Middle frontal gyrus (tissue), 1 donor: ENCODE results near the gene RTL3.
"Not testable (repeated sequence)": the region's sequence is repeated elsewhere in the genome, so short reads cannot be mapped to it uniquely, and the experiment has no call there.

Experiments
- DNase-seq: peaks from one replicate; pipeline ENCODE4 v3.0.0-alpha.2; 2015; ENCODE audit warnings: low spot score; ENCODE audit errors: extremely low spot score

The RTL3 gene, protein sequence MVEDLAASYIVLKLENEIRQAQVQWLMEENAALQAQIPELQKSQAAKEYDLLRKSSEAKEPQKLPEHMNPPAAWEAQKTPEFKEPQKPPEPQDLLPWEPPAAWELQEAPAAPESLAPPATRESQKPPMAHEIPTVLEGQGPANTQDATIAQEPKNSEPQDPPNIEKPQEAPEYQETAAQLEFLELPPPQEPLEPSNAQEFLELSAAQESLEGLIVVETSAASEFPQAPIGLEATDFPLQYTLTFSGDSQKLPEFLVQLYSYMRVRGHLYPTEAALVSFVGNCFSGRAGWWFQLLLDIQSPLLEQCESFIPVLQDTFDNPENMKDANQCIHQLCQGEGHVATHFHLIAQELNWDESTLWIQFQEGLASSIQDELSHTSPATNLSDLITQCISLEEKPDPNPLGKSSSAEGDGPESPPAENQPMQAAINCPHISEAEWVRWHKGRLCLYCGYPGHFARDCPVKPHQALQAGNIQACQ

DNA sequence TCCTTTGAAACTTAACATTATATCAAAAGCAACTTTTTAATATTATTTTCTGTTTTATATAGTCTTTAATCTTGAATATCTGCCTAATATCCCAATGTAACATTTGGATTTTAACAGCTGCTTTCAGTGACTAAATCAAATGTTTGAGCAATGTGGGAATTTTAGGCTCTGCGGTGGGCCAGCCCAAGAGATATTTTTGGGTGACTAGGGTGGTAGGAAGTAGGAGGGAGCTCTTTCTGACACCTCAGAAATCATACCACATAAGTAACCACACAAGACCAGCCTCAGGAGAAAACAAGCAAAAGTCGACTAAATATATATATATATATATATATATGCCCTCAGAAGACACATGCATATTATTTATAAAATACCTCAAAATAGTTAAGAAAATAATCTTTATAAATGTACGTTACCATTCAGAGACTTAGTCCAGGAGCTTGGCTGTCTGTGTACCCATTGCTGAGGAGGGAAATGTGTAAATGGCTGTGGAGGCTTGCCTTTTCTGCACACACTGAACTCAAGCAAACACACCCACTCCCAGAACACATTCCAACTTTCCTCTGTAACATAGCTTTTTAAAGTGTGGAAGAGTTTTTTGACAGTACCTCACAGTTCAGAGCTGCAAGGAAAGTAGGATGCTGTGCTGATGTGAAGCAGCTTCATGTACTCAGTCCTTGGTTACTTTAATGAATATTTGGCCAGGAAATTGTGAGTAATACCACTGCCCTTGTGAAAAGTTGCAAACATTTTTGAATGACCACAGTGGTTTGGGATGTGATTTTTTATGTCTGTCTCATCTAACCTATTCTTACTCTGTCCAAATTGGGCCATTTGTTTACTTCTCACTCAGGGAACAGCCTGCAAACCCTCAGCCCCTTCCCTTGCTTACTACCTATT, at the start of gene RTL3:
TSS of gene RTL3 (minus strand) at position 484 of the 900 bp plus-strand sequence. CDS start 908 bp downstream, outside the sequence.
- DNase-seq: no peak

DNA sequence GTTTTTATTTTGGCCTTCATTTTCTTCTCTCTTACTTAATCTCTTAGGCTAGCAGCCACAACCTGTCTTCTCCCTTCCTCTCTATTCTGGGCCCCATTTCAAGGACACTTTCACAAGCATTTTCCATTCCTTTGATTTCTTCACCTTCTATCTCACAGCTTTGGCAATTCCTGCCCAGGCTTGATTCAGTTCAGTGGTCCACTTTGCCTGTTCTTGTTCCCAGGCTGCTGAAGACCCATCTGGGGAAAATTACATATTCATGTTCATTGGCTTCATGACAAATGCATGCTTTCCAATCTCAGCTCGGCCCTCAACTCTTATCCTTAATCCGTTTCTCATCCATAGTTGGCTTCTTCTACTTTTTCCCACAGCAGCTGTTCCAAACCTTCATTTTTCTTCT, 49.7 kb upstream of the RTL3 start:
- no peak for DNase-seq

DNA sequence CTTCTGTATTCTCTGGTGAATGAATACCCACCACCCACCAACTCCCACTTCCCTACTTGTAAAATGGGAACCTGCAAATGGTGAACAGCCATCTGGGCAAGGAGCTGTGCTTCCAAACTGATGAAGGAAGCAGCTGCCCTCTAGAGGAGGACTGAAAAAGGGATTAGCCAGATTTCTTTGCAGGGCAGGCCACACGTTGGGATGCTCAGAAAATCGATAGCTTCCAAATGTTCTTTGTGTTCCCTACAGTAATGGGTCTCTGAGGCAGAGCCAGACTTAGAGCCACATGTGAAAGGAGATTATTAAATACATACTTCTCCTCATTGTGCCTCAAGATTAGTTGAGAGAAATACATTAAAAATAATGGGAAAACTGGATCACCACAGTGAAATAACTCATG, 49.1 kb upstream of the RTL3 start:
- no peak for DNase-seq

DNA sequence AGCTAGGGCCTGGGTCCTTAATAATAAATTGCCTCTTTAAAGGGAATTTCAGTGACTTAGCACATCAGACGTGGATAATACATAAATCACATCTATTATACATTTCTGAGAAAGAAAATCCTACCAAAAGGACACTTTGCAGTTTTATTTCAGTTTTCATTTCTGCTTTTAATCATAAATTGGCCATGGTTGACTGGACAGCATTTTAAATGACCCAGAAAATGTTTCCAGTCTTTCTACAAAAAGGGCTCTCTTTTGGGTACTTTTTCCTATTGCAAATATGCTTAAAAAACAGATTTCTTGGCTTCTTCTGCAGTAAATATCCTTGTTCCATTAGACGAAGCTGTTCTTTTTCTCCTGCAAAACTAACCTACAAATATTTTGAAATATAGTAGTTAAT, 46.9 kb upstream of the RTL3 start:
- no peak for DNase-seq

DNA sequence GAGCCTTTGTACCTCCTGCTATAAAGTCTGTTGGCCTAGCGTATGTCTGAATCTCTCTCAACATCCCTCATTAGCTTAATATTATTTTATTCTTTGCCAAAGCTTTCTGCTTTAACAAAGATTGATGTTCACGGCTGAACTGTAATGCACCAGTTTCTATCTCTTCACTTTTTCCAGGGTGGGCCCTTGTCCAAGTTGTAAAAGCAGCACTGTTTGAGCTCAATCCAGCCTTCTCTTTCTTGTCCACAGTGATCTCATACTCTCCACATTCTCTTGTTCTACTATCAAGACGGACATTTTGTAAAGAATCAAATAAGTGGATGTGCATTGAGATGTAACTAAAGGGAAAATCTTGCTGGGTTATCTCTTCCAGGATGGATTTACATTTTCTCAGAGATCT, 34.4 kb upstream of the RTL3 start:
- DNase-seq: no peak

DNA sequence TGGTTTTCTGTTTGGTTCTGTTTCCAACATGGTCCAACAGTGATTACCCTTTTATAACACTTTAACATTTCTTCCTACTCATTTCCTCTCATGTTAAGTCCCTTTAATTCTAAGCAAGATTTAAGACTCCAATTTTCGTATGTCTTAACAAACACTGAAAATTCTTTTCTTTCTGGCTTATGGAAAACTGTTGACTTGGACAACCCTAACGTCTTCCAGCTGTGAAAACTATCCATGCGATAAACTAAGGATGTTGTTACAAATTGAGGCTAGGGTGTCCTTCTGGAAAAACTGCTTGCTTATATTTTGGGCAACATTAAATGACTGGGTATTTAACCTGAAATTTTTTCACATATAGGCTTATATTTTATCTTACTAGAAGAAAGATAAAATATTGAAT, 33.9 kb upstream of the RTL3 start:
- DNase-seq: no peak

DNA sequence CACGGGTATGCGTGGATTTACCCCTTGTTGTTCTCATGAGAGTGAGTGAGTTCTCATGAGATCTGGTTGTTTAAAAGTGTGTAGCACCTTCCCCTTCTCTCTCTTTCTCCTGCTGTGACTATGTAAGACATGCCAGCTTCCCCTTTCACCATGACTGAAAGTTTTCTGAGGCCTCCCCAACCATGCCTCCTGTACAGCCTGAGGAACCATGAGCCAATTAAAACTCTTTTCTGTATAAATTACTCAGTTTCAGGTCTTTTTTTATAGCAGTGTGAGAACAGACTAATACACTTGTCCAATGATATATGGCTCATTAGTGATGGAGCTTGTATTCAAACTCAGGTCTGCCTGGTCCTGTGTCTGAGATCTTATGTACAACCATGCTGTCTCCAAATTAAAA, 28.5 kb upstream of the RTL3 start:
- no peak for DNase-seq

DNA sequence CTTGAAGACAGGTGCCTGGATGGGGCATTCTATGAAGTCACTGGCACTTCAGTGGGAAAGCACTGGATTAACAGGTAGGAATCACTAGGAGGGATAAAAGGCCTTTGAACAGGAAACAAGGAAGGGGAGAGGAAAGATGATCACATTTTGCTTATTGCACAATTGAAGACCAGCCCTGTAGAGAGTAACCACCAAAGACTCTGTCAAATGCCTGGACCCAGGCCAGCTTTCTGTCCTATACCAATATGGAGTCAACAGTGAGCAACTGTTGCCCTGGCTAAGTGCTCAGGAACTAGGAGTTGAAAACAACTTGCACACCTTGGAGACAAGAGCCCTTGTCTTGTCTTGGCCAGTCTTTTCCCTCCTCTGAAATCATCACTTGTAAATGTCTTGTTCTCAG, 14.1 kb upstream of the RTL3 start:
- DNase-seq: no peak

DNA sequence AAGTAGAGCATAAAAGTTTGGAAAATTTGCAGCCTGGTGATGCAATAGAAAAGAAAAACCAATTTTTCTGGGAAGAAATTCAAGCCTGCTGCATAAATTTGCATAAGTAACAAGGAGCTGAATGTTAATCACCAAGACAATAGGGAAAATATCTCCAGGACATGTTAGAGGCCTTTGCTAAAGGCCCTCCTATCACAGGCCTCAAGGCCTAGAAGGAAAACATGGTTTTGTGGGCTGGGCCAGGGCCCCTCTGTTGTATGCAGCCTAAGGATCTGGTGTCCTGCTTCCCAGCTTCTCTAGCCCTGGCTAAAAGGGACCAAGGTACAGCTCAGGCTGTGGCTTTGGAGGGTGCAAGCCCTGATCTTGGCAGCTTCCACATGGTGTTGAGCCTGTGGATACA, 6.2 kb upstream of the RTL3 start:
- DNase-seq: no peak

DNA sequence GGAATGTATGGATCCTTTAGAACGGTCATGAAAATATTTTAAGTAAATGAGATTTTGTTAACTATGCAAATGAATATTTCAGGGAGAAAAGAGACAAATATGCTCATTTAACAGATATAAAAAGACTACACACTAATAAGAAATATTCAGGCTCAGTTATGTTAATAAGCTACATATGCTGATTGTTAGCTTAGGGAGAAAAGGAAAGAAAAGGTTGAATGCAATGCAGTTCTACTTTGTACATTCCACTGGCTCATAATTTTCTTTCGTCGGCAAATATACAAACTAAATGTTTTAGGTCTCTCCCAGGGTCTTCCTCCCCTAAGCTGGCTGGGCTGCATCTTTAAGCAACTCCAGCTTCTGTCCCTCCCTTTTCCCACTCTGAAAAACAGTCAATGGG, 2.7 kb upstream of the RTL3 start:
- no peak for DNase-seq

DNA sequence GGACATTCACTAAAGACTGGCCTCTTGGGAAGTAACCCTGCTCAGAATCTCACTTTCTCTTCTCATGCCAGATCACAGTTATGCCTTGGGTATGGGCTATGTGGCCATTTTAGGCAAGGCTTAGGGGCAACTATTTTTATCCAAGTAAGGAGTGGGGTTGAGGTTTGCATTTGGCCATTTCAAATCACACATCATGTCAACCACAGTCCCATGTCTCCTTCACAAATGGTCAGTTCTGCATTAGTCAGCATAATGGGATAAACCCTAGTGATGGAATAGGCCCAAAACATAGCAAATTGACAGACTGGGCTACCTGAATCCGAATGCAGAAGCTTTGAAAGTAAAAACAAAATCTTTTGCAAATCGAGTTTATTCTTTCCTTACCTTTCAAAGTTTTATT, 827 bp upstream of the RTL3 start:
- DNase-seq: no peak

DNA sequence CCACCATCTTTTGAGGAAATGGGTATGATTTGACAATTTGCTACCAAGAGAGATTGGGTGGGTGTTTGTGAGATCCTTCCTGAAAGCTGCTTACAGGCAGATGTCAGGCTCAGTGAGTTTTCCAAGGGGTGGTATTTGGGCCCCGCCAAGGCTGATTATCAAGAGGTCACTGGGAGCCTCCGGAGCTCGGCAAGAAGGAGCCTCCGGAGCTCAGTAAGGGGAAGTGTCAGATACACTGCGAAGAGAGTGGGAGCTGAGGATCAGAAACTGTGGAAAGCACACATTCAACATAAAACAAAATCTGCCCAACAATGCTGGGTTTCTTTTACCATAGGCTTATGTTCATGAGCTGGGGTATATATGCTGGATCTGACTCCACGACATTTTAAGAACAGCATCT, 714 bp downstream of the RTL3 start:
- no peak for DNase-seq

DNA sequence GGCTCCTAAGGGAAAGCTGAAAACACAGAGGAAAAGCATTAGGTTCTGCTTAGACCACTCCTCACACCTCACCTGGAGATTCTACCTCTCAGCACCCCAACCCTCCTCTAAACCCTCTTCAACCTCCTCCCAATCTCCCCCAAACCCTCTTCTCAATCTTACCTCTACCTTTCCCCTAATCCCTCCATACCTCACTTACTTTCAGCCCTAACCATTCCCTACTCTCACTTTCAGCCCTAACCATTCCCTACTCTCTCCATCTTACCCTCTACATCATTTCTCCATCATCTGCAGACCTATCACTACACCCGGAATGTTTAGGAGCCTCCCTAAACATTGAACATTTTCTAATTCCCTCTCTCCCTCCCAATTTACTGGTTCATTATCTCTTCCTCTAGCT, 3.5 kb downstream of the RTL3 start:
- DNase-seq: no peak

DNA sequence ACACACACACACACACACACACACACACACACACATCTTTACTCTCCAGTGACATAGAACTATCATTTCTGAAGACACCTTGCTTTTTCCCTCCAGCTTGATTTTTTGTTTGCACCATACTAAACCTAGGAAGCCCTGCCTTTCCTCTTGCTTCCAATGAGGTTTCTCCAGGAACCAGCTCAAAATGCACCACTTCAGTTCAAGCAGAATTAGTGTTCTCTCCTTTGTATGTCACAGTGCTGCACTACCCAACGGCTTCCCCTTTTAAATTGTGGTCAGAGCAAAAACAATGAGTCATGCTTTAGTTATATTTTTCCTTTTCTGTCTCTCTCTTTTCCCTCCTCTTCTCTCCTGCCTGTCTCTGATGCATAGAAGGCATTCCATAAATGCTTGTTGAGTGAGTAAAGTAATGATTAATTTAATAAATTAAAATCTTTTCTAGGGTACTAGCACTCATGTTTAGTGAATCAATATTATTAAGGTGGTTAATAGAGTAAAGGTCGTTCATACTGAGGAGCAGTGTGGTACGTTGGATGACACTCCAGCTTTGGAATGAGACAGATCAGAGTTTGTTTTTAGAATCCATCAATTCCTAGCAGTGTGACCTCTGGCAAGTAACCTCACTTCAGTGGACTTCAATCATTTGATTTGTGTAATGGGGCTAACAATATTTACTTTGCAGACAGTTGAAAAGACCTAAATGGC, 5.9 kb downstream of the RTL3 start:
- no peak for DNase-seq

DNA sequence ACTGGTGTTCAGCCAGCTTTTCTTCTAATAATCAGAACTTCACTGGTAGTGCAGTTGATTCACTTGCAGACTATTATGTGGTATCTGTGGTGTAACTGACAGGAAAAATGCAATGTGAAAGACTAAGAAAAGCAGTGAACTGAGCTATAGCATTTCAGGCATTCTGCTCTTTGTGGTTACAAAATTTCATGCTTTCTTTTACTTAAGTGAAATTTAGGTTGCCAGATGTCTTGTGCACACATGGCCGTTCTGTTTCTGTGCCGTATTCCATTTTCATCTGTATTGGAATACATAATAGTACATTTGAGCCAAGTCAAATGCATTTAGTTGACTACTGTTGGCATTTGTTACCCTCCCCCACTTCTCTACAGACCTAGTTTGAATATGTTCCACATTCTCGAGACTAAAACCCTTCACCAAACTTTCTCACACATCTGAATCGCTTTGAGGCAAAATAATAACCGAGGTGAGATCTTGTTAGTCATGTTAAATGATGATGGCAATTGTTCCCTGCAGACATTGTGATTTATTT, 8.2 kb downstream of the RTL3 start:
- DNase-seq: no peak

DNA sequence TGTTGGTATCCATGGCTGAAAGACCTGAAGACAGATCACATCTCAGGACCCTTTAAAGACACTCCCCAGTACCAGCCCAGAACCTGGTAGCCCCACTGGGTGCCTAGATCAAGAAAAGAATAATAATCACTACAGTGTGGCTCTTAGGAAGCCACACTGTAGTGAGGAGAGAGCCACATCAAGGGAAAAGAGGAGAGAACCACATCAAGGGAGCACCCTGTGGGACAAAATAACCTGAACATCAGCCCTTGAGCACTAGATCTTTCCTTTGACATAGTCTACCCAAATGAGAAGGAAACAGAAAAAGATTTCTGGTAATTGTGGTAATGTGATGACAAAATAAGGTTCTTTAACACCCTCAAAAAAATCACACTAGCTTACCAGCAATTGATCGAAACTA, 15.3 kb downstream of the RTL3 start:
- no peak for DNase-seq

DNA sequence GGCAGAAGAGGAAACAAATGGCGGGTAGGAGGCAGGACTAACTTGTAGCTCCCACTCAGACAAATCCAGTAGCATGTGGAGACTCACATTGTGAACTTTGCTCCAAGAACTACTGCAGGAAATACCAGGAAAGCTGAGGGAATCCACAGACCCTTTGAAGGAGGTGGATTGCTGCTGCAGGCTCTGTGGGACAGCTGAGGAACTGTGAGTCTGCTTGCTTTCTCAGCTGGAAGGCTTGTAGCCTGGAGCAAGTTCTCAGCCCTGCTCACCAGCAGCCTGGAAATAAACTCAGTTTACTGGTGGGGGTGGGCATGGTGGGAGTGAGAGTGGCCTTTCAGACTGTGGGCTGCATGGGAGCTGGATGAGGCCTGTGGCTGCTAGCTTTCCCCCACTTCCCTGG, 16.0 kb downstream of the RTL3 start:
- DNase-seq: no peak

DNA sequence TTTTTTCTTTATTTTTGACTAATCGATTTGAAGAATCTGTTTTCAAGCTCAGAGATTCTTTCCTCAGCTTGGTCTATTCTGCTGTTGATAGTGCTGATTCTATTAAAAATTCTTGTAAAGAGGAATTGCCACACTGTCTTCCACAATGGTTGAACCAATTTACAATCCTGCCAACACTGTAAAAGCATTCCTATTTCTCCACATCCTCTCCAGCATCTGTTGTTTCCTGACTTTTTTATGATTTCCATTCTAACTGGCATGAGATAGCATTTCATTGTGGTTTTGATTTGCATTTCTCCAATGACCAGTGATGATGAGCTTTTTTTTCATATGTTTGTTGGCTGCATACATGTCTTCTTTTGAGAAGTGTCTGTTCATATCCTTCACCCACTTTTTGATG, 23.0 kb downstream of the RTL3 start:
- DNase-seq: not testable (repeated sequence)

DNA sequence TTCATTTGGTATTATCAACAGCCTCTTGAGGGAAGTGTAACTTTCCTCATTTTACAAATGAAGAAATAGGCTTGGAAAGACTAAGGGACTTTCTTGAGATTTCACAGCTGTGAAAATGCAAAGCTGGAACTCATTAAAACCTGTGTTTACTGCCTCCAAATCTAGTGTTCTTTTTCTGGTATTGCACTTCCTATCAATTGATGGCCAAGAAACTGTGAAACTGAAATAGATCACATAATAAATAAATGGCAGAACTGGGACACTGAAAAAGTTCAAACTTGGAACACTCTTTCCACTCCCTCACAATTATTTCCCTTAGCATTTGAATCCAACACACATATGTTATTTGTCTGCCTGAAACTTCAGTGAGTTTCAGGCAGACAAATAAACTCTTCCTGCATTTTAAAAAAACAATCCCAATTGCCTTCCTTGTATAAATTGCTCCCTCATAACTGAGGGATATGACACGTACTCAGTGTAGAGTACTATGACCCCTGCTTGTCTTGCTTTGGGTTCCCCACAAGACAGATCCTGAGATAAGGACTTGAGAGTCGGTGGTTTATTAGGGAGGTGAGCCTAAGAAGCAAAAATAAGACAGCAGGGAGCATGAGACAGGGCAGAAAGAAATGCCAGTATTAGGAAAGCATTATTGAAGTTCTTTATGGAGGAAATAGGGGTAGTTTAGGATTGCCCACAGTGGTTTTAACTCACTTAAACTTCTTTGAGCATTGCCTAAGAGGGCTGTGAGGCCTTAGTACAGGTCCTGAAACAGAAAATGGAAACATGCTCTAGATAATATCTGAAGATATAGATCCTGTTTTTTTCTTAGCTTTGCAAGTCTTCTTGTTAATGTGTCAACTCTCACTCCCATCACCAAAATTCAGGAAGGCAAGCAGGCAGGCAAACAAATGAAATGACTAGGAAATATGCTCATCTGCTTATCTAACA, 33.9 kb downstream of the RTL3 start:
- DNase-seq: no peak

DNA sequence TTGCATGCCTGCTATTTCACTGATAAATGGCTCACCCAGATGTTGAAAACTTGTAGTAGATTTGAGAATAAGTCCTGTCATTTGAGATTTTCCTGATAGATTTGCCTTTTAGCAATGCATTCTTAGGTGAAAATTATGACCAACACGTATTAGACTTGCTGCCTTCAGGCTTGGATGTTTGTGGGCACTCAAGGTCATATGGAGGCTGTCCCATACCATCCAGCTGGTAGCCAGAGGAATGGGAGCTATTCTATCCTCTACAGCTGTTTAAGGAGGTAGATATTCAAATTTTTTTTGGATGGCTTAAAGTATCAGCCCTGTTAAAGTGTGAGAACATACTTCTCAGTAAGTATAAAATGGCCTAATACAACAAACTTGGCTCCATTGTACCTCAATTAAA, 34.7 kb downstream of the RTL3 start:
- DNase-seq: no peak
